Activated CD4-positive, CD25-positive, alpha-beta regulatory T cell treated with anti-CD3 and anti-CD28 coated beads, Interleukin-2, amount 50 U/mL, for 16 hours (primary cell): ENCODE measurements around the gene IL1R2.
"Not testable (repeated sequence)": the region's sequence is repeated elsewhere in the genome, so short reads cannot be mapped to it uniquely, and the experiment has no call there.

ENCODE experiments used
- DNase-seq: peaks from one replicate; pipeline ENCODE4 v3.0.0-alpha.2; 2020; ENCODE audit warnings: low read depth, low spot score

IL1R2 gene

DNA sequence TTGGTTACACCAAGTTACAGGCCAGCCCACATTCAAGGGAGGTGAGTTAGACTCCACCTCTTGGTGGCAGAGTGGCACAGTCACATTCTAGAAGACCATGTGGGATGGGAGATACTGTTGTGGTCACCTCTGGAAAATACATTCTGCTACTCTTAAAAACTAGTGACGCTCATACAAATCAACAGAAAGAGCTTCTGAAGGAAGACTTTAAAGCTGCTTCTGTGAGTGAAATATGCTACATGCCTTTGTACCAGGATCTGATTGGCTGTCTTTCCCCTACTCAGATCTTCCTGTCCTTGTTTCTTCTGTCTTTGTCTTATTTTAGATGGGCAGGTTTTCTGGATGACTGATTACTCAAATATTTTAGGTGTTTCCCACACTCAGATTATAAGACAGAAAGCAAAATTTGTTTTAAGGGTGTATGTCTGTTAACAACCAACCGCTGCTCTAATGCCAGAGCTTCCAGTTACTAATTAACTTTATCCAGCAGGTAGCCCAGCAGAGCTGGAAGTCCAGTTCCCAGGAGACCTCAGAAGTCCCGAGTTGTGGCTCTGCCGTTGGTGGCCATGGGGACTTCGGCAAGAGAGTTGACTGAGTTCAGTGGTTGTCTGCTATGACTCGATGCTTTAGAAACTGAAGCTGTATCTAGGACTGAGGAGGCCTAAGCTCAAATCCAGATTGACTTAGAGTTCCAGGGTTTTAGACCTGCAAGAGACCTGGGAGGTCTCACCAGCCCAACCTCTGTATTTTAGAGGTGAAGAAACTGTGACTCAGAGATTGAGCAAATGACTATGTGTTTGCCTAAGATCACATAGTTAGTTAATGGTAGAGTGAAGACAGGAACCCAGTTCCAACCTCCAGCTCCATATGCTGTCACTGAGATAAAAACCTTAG lies 7.4 kb downstream of the IL1R2 start:
- DNase-seq = no peak

DNA sequence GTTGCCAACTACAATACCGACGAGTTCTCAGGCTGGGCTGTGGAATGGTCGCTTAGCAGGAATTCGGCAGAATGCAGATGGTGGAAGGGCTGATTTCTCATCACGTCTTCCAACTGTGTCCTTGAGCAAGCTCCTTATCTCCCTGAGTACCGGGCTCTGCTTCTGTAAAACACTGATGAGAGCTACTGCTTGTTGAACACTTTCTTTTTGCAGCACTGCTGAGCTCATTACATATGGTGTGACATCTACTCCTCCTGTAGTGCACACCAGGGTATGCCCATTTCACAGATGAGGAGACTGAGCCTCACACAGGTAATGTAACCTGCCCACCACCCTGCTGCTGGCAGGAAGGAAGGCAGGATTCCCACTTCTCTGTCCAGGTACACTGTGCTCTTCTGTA lies 8.3 kb downstream of the IL1R2 start:
- no peak for DNase-seq

DNA sequence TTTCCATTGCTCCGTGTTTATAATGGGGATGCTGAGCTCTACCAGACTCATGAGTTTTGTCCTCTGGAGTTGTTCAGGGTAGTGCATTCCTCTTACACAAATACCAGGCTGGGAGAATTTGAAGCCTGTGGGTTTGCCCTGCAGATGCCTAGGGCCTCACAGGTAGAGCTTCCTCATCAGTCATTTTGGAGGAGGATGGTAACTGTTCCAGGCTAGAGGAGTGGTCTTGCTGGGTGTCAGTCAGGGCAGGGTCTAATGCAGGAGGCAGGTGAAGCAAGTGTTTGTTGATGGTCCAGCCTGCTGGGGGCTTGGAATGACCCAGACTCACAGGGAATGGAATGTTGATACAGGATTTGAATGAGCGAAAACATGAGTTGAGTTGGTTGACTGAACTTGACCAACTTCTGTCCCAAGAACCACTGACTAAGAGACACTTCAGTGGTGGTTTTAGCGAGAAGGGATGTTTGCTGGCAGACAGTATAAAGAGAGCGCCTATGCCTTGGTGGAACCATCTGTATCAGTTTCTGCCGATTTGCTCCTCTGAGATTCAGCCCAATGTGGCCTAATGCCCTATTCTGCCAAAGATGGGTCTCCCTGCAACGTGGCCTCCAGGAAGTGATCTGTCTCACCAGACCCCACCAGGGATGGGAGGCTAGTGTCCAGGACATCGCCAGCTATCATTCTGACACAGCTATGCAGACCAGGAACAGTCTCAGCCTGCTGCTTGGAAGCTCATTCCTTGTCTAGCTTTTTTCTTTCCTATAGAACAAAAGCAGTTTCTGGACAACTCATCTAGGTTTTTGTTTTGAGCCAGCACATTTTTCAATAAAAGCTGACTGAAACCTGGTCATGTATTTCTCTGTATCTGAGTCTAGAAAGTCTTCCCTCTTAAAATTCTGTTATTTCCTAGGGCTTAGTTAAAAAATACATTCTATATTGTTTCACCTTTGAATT lies 9.3 kb downstream of the IL1R2 start:
- DNase-seq = no peak

DNA sequence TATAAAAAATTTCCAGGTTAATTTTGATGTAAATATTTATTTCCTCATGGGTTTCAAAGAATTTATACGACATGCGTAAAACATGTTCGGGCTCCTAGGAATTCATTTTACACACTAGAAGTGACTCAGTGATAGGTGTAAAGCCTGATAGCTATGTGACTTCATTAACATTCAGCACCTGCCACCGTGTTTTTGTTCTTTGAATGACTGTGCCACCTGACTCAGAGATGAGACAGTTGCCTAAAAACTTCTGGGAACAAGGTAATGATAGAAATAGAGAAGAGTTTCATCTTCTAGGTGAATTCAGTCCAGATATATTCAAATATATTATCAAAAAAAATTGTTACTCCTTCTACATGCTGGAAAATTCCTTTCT lies 10.0 kb downstream of the IL1R2 start:
- peak; percentile 18 for DNase-seq

DNA sequence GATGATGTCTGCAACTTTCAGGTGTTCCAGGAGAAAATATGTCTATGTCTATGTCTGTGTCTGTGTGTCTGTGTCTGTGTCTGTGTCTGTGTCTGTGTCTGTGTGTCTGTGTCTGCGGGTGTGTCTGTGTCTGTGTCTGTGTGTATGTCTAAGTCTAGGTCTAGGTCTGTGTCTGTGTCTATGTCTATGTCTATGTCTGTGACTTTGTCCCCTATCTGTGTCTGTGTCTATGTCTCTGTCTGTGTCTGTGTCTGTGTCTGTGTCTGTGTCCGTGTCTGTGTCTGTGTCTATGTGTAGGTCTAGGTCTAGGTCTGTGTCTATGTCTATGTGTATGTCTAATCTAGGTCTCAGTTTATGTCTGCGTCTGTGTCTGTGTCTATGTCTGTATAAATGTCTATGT lies 10.5 kb downstream of the IL1R2 start:
- DNase-seq = no peak

DNA sequence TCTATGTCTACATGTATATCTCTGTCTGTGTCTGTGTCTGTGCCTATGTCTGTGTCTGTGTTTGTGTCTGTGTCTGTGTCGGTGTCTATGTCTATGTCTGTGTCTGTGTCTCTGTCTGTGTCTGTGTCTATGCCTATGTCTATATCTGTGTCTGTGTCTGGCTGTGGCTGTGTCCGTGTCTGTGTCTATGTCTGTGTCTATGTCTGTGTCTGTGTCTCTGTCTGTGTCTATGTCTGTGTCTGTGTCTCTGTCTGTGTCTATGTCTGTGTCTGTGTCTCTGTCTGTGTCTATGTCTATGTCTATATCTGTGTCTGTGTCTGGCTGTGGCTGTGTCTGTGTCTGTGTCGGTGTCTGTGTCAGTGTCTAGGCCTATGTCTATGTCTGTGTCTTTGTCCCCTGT lies 11.1 kb downstream of the IL1R2 start:
- DNase-seq = not testable (repeated sequence)

DNA sequence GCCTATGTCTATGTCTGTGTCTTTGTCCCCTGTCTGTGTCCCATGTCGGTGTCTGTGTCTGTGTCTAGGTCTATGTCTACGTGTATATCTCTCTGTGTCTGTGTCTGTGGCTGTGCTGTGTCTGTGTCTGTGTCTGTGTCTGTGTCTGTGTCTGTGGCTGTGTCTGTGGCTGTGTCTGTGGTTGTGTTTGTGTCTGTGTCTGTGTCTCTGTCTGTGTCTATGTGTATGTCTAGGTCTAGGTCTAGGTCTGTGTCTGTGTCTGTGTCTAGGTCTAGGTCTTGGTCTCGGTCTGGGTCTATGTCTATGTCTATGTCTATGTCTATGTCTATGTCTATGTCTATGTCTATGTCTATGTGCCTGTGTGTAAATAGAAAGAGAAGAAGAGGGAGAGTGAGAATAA lies 11.9 kb downstream of the IL1R2 start:
- no peak for DNase-seq

DNA sequence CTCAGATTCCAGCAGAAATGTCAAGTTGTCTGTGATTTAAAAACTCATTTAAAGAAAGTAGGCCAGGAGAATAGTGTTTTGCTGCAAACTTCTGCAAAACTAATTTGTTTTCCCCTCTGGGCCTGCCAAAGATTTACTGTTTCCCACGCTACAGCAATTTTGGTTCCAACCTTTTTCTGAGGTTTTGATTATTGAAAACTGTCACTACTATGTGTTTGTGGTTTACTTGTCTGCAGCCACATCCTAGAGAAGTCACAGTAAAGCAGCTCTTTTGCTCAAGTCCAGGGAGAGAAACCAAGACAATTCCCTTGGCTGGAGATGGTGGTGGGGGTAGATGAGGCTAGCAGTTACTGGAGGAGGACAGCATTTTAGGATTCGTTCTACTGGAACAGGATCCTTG lies 12.8 kb downstream of the IL1R2 start:
- DNase-seq = no peak

DNA sequence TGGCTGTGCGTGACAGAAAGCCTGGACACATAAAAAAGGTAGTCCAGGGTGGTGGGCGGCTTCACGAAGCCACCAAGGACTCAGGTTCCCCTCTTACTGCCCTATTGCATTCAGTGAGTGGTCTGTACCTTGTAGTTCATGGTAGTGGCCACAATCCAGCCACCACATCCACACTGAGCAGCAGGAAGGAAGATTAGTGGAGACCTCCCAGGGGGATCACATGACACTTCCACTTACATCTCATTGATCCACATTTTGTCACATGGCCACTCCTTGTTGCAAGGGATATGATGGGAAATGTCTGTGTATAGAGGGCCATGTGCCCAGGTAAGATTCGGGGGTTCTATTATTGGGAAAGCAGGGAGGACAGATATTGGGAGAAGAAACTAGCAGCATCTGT lies 13.7 kb downstream of the IL1R2 start:
- no peak for DNase-seq

DNA sequence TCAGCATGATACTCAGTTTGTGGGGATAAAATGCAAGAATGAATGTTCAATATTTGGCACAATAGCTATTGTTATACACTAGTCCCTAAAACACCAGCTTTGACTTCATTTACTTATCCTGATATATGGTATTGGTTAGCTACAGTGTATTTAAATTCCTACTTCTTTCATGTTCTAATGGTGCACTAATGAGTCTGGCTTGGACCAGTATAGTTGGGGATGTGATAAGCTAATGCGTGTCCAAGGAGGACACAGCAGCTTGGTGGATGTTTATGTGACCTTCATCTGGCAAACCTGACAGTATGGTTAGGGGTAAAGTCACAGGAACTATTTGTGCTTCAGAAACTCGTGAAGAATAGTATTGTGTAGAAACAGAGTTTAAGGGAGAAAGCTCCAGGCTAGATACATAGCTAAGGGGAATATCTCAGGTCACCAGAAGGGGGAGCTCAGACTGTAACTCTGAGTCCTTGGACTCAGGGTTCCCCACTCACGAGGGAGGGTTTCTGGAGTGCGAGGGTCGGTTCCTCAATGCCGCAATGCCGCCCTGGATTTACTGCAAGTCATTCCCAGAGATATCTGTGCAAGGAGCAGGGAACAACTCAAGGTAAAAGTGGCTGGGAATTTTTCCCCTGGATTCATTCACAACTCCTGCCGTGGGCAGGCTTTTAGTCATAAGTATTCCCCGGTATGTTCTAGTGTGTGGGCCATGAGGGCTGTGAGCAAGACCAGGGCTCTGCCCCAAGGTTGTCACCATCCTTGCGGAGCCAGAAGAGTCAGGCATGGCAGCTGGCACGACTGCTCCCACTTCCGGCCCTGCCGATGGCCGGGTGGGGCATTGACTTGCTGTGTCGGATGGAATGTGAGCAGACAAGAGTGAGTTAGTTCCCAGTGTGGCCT lies 14.5 kb downstream of the IL1R2 start:
- no peak for DNase-seq

DNA sequence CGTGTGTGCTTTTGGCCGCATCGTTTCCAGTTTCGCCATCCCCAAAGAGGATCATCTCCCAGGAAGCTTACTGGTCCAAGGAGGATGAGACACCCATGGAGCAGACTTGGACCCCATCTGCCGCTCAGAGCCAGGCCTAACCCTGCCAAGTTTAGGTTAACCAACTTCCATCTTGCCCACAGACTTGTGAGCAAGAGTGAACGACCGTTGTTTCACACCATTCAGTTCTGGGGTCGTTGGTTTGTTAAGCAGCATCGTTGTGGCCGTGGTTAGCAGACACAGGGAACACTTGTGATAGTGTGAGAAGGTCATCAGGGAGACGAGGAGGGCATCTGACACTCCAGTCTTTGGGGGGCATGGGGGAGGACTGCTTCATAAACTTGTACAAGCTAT lies 15.1 kb downstream of the IL1R2 start:
- no peak for DNase-seq

DNA sequence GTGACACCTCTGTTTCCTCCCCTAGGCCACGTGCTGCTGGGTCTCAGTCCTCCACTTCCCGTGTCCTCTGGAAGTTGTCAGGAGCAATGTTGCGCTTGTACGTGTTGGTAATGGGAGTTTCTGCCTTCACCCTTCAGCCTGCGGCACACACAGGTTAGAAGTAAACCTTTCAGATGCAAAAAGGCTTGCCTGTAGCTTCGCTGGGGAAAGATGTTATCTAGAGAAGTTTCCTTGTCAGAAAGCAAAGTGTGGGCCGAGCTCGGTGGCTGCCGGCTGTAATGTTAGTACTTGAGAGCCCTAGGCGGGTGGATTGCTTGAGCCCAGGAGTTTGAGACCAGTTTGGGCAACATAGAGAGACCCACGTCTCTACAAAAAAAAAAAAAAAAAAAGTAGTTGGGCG lies 16.7 kb downstream of the IL1R2 start:
- no peak for DNase-seq

DNA sequence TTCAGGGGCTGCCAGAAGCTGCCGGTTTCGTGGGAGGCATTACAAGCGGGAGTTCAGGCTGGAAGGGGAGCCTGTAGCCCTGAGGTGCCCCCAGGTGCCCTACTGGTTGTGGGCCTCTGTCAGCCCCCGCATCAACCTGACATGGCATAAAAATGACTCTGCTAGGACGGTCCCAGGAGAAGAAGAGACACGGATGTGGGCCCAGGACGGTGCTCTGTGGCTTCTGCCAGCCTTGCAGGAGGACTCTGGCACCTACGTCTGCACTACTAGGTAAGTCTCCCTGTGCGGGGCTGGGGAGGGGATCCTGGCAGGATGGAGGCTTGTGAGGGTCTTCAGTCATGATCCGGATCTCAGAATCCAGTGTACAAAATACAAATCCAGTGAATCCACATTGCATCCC lies 17.8 kb downstream of the IL1R2 start:
- DNase-seq = no peak

DNA sequence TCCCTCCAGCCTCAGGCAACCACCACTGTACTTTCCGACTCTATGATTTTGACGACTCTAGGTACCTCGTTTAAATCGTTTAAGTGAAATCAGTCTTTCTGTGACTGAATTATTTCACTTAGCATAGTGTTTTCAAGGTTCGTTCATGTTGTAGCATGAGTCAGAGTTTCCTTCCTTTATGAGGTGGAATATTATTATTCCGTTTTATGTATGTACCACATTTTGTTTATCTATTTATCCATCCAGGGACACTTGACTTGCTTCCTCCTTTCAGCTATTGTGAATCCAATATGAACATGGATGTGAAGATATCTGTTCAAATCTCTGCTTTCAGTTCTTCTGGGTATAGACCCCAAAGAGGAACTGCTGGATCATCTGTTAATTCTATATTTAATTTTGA lies 19.1 kb downstream of the IL1R2 start:
- no peak for DNase-seq

DNA sequence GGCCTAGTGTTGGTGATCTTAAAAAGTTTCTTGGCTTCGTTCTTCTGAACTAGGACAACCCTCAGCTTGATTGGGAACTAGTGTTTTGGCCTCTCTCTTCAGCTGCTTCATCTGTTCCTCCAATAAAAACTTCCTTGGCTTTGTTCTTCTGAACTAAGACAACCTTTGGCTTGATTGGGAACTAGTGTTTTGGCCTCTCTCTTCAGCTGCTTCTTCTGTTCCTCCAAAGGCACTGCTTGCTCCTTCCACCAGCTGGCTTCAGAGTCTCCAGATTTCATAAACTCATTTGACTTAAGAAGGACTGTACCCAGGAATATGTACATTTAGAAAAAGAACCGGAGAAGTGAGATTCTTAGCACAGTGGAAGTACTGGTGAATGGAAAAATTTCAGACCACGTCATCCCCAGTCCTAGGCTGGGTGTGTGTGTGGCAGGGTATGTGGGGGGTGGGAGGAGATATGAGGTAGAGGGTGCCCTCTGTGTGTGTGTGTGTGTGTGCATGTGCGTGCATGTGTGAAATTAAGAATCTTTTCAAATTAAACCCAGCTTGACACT lies 20.4 kb downstream of the IL1R2 start:
- DNase-seq = no peak

DNA sequence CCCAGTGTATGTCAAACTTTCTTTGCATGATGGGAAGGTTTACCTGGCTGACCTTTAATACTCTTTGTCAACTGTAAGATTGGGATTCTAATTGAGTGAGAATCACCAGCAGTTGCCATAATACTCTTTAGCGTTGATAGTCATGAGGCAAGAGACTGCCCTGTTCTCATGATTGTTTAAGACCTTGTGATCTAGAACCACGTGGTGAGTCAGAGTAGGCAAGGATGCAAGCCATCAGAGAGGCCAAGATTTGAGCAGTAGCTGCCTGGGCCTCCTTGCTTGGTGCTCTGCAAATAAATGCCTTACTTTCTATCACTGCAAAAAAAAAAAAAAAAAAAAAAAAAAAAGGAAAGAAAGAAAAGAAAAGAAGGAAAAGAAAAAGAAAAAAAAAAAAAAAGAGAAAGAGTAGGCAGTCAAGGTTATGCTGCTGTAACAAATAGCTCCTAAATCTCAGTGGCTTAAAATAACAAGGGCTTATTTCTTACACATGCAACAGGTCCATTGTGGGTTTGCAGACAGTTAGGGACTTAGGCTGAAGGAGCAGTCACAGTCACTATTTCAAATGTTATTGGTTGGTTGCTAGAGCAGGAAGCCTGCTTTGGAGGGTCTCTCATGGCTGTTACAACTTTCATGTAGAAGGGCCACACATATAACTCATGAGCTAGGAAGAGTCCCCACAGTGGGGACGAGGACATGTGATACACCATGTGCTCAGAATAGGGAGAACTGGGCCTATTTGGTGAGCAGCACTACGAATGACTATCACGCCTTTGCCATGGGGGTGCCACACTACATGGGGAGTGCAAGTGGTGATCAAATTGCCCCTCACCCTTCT lies 21.7 kb downstream of the IL1R2 start:
- no peak for DNase-seq

DNA sequence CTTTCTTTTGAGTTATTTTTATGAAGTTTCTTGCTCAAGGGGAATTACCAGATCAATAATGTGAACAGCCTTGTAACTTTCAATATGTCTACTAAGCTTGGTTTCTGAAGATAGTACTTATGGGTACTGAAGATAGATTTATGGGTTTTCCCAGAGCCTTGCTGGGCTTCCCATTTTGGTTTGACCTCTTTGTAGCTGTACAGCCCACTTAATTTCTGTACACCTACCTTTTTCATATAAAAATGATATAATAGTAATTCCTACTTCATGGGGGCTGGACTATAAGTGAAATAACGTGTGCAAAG lies 22.2 kb downstream of the IL1R2 start:
- DNase-seq = no peak

DNA sequence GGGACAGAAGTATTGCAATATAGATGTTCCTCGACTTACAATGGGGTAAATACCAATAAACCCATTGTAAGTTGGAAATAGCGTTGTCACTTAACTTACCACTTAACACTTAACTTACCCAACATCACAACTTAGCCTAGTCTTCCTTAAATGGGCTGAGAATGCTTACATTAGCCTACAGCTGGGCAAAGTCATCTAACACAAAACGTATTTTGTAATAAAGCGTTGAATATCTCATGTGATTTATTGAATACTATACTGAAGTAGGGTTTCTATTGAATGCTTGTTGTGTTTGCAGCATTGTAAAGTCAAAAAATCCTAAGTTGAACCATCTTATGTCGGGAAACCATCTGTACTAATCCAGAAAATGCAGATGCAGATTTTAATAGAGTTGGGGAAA lies 23.6 kb downstream of the IL1R2 start:
- no peak for DNase-seq

DNA sequence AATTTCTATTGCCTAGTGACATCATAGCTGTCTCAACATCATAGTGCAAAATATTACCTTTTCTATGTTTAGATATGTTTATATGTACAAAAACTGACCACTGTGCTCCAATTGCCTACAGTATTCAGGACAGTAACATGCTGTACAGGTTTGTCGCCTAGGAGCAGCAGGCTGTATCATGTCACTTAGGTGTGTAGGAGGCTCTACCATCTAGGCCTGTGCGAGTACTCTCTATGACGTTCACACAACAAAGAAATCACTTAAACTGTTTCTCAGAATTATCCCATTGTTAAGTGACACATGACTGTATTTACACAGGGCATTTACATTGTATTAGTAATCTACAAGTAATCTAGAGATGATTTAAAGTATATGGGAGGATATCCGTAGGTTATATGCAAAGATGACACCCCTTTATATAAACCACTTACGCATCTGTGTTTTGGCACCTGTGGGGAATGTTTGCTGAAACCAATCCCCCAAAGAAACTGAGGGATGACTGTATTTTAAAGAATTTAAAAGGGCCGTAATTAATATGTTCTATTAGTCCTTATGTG lies 24.7 kb downstream of the IL1R2 start:
- no peak for DNase-seq

DNA sequence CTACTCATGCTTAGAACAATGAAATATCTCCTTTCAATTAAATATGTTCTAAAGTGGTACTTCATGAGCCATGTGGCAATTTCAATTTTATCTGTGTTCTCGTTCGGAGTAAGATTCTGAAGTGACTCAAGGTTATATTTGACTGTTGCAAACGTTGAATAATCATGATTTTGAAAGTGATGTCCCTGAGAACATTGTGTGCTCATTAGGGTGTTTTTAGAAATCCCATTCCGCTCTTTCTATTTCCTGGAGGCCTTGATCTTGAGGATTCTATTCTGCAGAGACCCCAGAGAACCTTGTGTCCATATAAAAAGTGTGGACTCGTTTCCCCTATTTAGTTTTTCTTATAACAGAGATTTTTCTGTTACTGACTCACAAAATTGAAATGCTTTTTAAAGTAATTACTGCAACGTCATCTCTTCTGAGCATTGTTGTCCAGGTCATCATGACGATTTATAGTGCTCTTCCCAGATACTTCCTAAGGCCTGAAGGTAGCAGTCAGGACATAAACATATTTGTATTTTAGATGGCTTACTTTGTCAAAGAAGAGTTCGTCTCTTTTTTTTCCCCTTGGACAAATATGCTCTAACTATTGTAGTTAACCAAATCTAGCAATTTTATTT lies 27.2 kb downstream of the IL1R2 start:
- DNase-seq = no peak
